GM23338 (cell line): ENCODE results near the gene GRIA3. TPM values are rescaled to one million over a fixed set of nuclear protein-coding genes. Genes with fewer than 3 reads are reported as not detected.

Experiments used
- ATAC-seq: fragments of 200-7000 bp; cut with Tn5 transposase; 3 replicates; pipeline ENCODE4 v1.9.1; 2020
- DNase-seq: peaks from one replicate; pipeline ENCODE4 v3.0.0-alpha.2; 2015; ENCODE audit warnings: low spot score
- H2AFZ ChIP-seq: fragments of 200-600 bp; sonication (generic); 2 replicates; pipeline ENCODE4 v1.8.0; 2016; ENCODE audit warnings: antibody characterized with exemption, mild to moderate bottlenecking, moderate library complexity
- H3F3A ChIP-seq: fragments of 200-600 bp; sonication (generic); replicated peaks from 2 replicates; pipeline ENCODE4 v1.8.0; 2017; ENCODE audit warnings: antibody characterized with exemption, mixed run types, low read depth
- H3K27ac ChIP-seq: fragments of 200-600 bp; sonication (generic); 2 replicates; pipeline ENCODE4 v1.6.1; 2016; ENCODE audit warnings: low read depth
- H3K27me3 ChIP-seq: fragments of 200-600 bp; sonication (generic); 2 replicates; pipeline ENCODE4 v1.8.0; 2016; ENCODE audit warnings: mild to moderate bottlenecking, mixed run types, moderate library complexity; ENCODE audit not compliant: insufficient read depth
- H3K36me3 ChIP-seq: fragments of 200-600 bp; sonication (generic); 2 replicates; pipeline ENCODE4 v1.8.0; 2016; ENCODE audit warnings: mild to moderate bottlenecking; ENCODE audit not compliant: insufficient read depth
- H3K4me1 ChIP-seq: fragments of 200-600 bp; sonication (generic); 2 replicates; pipeline ENCODE4 v1.8.0; 2016; ENCODE audit warnings: mild to moderate bottlenecking, moderate library complexity; ENCODE audit not compliant: insufficient read depth
- H3K4me2 ChIP-seq: fragments of 200-600 bp; sonication (generic); 2 replicates; pipeline ENCODE4 v1.7.1; 2017; ENCODE audit warnings: mixed run types
- H3K4me3 ChIP-seq: fragments of 200-600 bp; sonication (generic); 2 replicates; pipeline ENCODE4 v1.6.1; 2016; ENCODE audit warnings: mixed run types
- H3K79me2 ChIP-seq: fragments of 200-600 bp; sonication (generic); replicated peaks from 2 replicates; pipeline ENCODE4 v1.8.0; 2017; ENCODE audit warnings: mild to moderate bottlenecking; ENCODE audit not compliant: insufficient read depth
- H3K9me2 ChIP-seq: fragments of 200-600 bp; sonication (generic); 2 replicates; pipeline ENCODE4 v1.8.0; 2017; ENCODE audit not compliant: insufficient read depth
- H4K20me1 ChIP-seq: fragments of 200-600 bp; sonication (generic); replicated peaks from 2 replicates; pipeline ENCODE4 v1.8.0; 2017; ENCODE audit warnings: mild to moderate bottlenecking; ENCODE audit not compliant: insufficient read depth
- H3K27ac Mint-ChIP-seq: 2 replicates; pipeline ENCODE4 v1.8.0; 2020; ENCODE audit warnings: inconsistent platforms, mild to moderate bottlenecking, moderate library complexity, mixed read lengths
- H3K27me3 Mint-ChIP-seq: 3 replicates; pipeline ENCODE4 v1.8.0; 2022; ENCODE audit warnings: low read depth, mild to moderate bottlenecking, moderate library complexity, mixed read lengths, inconsistent platforms; ENCODE audit not compliant: insufficient read depth, poor library complexity
- H3K36me3 Mint-ChIP-seq: 3 replicates; pipeline ENCODE4 v1.8.0; 2021; ENCODE audit warnings: low read depth, mild to moderate bottlenecking, inconsistent platforms, moderate library complexity, mixed read lengths
- H3K4me1 Mint-ChIP-seq: 3 replicates; pipeline ENCODE4 v1.8.0; 2020; ENCODE audit warnings: mild to moderate bottlenecking, inconsistent platforms, mixed read lengths
- H3K4me3 Mint-ChIP-seq: 3 replicates; pipeline ENCODE4 v1.8.0; 2021; ENCODE audit warnings: moderate library complexity, mild to moderate bottlenecking, inconsistent platforms, mixed read lengths
- H3K9me3 Mint-ChIP-seq: 3 replicates; pipeline ENCODE4 v1.8.0; 2020; ENCODE audit warnings: moderate library complexity, mild to moderate bottlenecking, inconsistent platforms, mixed read lengths
- CREB1 ChIP-seq: fragments of 250-450 bp; sonication (Bioruptor Pico); IDR thresholded peaks from 2 replicates; pipeline ENCODE4 v1.5.0; 2020; ENCODE audit warnings: low read depth, mild to moderate bottlenecking, moderate library complexity
- CTCF ChIP-seq, 2 experiments: fragments of 200-600 bp in 1 of 2; sonication (generic) in 1 of 2; conservative IDR thresholded peaks; 2 replicates each; pipeline versions ENCODE4 v1.5.1 to v1.6.1; 2016 to 2017; ENCODE audit warnings: antibody characterized with exemption in 2 of 2, low read depth in 2 of 2, mild to moderate bottlenecking in 2 of 2, moderate library complexity in 1 of 2
- ETS1 ChIP-seq: IDR thresholded peaks from 2 replicates; pipeline ENCODE4 v1.6.1; 2016; ENCODE audit warnings: antibody characterized with exemption
- EZH2 ChIP-seq: fragments of 200-600 bp; sonication (generic); IDR thresholded peaks from one replicate; pipeline ENCODE4 v1.8.0; 2017; ENCODE audit warnings: antibody characterized with exemption, mild to moderate bottlenecking, low read depth; ENCODE audit not compliant: unreplicated experiment
- EZH2phosphoT487 ChIP-seq: fragments of 200-600 bp; sonication (generic); IDR thresholded peaks from one replicate; pipeline ENCODE4 v1.8.1; 2018; ENCODE audit warnings: antibody characterized with exemption; ENCODE audit not compliant: unreplicated experiment
- NANOG ChIP-seq: IDR thresholded peaks from 2 replicates; pipeline ENCODE4 v1.6.1; 2016; ENCODE audit warnings: antibody characterized with exemption, borderline replicate concordance
- ZNF114 ChIP-seq: fragments of 250-450 bp; sonication (Bioruptor Pico); IDR thresholded peaks from 2 replicates; pipeline ENCODE4 v1.5.0; 2020; ENCODE audit warnings: mild to moderate bottlenecking, moderate library complexity
- polyA plus RNA-seq: library from polyadenylated mRNA; unstranded; fragments of >200 nt; fragmentation: Nextera tagmentation; extraction: Ambion mirVana; gene quantifications from 2 replicates; pipeline ENCODE4 v1.2.1, GENCODE V29; 2016
- total RNA-seq: library from RNA; depleted of rRNA; stranded (reverse); fragments of >200 nt; shearing (Covaris generic); gene quantifications from 2 replicates; pipeline ENCODE4 v1.2.3, GENCODE V29; 2014
- TF ChIP-seq, protein P1 (sequence below): fragments of 250-450 bp; sonication (Bioruptor Pico); IDR thresholded peaks from 2 replicates; pipeline ENCODE4 v1.5.0; 2020; ENCODE audit warnings: mild to moderate bottlenecking, moderate library complexity

The GRIA3 gene
- total and polyA plus RNA-seq, 2 experiments from 2014 or later = 2.7 to 5.6 TPM

DNA sequence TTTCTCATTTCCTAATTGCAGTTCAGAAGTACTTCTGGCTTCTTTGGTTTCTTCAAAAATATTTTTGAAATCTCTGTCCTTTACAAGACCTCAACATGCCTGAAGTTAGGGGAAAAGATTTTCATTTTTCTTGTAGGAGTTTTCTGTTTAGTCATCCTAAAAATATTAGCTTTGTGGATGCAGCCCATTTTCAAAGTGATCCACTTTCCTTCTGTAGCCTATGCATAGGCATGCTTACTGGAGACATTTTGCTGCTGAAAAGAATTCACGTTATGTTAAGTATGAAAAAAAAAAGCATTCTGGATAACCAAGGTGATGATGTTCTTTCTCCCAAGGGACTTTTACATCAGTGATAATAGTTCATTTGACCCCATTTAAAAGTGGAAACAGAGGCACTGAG, 303.2 kb downstream of the GRIA3 start:
- Mint-ChIP-seq H3K27ac (no peak overlapping the region), H3K4me3 (no peak overlapping the region), H3K4me1 (peaks cover 8% of the 10 kb centered on the region; the same call in 2 of the 3 replicates), H3K36me3 (no peaks in the 10 kb centered on the region), H3K9me3 (no peaks in the 10 kb centered on the region; the same call in 2 of the 3 replicates), H3K27me3 (peaks cover 5% of the 10 kb centered on the region)
- H3K9me2 ChIP-seq = no peaks in the 10 kb centered on the region
- H3F3A ChIP-seq = no peaks in the 10 kb centered on the region
- no peak for TF ChIP-seq EZH2phosphoT487
- no peak for TF ChIP-seq CTCF (conservative IDR thresholded peaks at IDR 0.05; ENCODE audit: low read depth in 2 of 2)
- no peak for TF ChIP-seq ETS1
- no peaks in the 10 kb centered on the region for H3K79me2 ChIP-seq
- no peaks in the 10 kb centered on the region for H3K36me3 ChIP-seq
- no peak overlapping the region for H2AFZ ChIP-seq
- H3K4me2 ChIP-seq = no peak overlapping the region
- ATAC-seq (no peak), DNase-seq (no peak)
- no peaks in the 10 kb centered on the region for H3K27me3 ChIP-seq
- no peak overlapping the region for H3K27ac ChIP-seq
- H3K4me1 ChIP-seq = no peaks in the 10 kb centered on the region
- H4K20me1 ChIP-seq = no peaks in the 10 kb centered on the region
- no peak overlapping the region for H3K4me3 ChIP-seq

GRCh38 chrX:123487669-123488068, 303.6 kb downstream of the GRIA3 start:
- Mint-ChIP-seq H3K27ac (no peak overlapping the region), H3K27me3 (peaks cover 5% of the 10 kb centered on the region), H3K9me3 (no peaks in the 10 kb centered on the region; the same call in 2 of the 3 replicates), H3K4me3 (no peak overlapping the region), H3K36me3 (no peaks in the 10 kb centered on the region), H3K4me1 (peaks cover 4% of the 10 kb centered on the region; the same call in 1 of the 3 replicates)
- no peaks in the 10 kb centered on the region for H3K36me3 ChIP-seq
- no peaks in the 10 kb centered on the region for H3K79me2 ChIP-seq
- no peaks in the 10 kb centered on the region for H3K4me1 ChIP-seq
- no peak overlapping the region for H3K27ac ChIP-seq
- H3K9me2 ChIP-seq = no peaks in the 10 kb centered on the region
- DNase-seq (no peak), ATAC-seq (no peak)
- H3F3A ChIP-seq = no peaks in the 10 kb centered on the region
- H3K4me2 ChIP-seq = no peak overlapping the region
- no peaks in the 10 kb centered on the region for H3K27me3 ChIP-seq
- H2AFZ ChIP-seq = no peak overlapping the region
- H3K4me3 ChIP-seq = no peak overlapping the region
- H4K20me1 ChIP-seq = no peaks in the 10 kb centered on the region
- TF ChIP-seq ETS1 (no peak), CREB1 (CRISPR knock-in tag) (no peak), CTCF (conservative IDR thresholded peaks at IDR 0.05; ENCODE audit: low read depth in 2 of 2) (no peak), ZNF114 (CRISPR knock-in tag) (no peak), NANOG (no peak), EZH2phosphoT487 (no peak), EZH2 (no peak)
- TF ChIP-seq, protein P1, sequence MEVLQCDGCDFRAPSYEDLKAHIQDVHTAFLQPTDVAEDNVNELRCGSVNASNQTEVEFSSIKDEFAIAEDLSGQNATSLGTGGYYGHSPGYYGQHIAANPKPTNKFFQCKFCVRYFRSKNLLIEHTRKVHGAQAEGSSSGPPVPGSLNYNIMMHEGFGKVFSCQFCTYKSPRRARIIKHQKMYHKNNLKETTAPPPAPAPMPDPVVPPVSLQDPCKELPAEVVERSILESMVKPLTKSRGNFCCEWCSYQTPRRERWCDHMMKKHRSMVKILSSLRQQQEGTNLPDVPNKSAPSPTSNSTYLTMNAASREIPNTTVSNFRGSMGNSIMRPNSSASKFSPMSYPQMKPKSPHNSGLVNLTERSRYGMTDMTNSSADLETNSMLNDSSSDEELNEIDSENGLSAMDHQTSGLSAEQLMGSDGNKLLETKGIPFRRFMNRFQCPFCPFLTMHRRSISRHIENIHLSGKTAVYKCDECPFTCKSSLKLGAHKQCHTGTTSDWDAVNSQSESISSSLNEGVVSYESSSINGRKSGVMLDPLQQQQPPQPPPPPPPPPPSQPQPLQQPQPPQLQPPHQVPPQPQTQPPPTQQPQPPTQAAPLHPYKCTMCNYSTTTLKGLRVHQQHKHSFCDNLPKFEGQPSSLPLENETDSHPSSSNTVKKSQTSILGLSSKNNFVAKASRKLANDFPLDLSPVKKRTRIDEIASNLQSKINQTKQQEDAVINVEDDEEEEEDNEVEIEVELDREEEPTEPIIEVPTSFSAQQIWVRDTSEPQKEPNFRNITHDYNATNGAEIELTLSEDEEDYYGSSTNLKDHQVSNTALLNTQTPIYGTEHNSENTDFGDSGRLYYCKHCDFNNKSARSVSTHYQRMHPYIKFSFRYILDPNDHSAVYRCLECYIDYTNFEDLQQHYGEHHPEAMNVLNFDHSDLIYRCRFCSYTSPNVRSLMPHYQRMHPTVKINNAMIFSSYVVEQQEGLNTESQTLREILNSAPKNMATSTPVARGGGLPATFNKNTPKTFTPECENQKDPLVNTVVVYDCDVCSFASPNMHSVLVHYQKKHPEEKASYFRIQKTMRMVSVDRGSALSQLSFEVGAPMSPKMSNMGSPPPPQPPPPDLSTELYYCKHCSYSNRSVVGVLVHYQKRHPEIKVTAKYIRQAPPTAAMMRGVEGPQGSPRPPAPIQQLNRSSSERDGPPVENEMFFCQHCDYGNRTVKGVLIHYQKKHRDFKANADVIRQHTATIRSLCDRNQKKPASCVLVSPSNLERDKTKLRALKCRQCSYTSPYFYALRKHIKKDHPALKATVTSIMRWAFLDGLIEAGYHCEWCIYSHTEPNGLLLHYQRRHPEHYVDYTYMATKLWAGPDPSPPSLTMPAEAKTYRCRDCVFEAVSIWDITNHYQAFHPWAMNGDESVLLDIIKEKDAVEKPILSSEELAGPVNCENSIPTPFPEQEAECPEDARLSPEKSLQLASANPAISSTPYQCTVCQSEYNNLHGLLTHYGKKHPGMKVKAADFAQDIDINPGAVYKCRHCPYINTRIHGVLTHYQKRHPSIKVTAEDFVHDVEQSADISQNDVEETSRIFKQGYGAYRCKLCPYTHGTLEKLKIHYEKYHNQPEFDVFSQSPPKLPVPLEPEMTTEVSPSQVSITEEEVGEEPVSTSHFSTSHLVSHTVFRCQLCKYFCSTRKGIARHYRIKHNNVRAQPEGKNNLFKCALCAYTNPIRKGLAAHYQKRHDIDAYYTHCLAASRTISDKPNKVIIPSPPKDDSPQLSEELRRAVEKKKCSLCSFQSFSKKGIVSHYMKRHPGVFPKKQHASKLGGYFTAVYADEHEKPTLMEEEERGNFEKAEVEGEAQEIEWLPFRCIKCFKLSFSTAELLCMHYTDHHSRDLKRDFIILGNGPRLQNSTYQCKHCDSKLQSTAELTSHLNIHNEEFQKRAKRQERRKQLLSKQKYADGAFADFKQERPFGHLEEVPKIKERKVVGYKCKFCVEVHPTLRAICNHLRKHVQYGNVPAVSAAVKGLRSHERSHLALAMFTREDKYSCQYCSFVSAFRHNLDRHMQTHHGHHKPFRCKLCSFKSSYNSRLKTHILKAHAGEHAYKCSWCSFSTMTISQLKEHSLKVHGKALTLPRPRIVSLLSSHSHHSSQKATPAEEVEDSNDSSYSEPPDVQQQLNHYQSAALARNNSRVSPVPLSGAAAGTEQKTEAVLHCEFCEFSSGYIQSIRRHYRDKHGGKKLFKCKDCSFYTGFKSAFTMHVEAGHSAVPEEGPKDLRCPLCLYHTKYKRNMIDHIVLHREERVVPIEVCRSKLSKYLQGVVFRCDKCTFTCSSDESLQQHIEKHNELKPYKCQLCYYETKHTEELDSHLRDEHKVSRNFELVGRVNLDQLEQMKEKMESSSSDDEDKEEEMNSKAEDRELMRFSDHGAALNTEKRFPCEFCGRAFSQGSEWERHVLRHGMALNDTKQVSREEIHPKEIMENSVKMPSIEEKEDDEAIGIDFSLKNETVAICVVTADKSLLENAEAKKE (CRISPR knock-in tag) = no peak
